Natural killer cell treated with Interleukin-12 subunit alpha and Interleukin-12 subunit beta and Interleukin-15 and Interleukin-18, amount 100 ng/mL, for 72 hours (primary cell): ENCODE measurements around the gene DCX. TPM values are rescaled to one million over a fixed set of nuclear protein-coding genes. Genes with fewer than 3 reads are reported as not detected.
"Not testable (repeated sequence)": the region's sequence is repeated elsewhere in the genome, so short reads cannot be mapped to it uniquely, and the experiment has no call there.

Source experiments
- ATAC-seq, 2 donors: fragments of 150-1000 bp; cut with Tn5 transposase in 1 of 2; sonication (Bioruptor Pico), chemical (Tn5 transposase) in 1 of 2; 2 replicates each; pipeline ENCODE4 v1.10.0; 2021
- DNase-seq: peaks from one replicate; pipeline ENCODE4 v3.0.0; 2022; ENCODE audit warnings: low spot score
- H3K27ac Mint-ChIP-seq, 2 donors: 1 replicate in 1 of 2; 2 replicates in 1 of 2; pipeline ENCODE4 v1.8.0; 2022; ENCODE audit warnings: mixed read lengths in 2 of 2, mild to moderate bottlenecking in 1 of 2, moderate library complexity in 1 of 2
- H3K27me3 Mint-ChIP-seq, 2 donors: 1 replicate in 1 of 2; 2 replicates in 1 of 2; pipeline ENCODE4 v1.8.0; 2022; ENCODE audit warnings: mixed read lengths in 2 of 2
- H3K36me3 Mint-ChIP-seq: one replicate; pipeline ENCODE4 v1.8.0; 2022; ENCODE audit warnings: mixed read lengths
- H3K4me1 Mint-ChIP-seq, 2 donors: 1 replicate in 1 of 2; 2 replicates in 1 of 2; pipeline ENCODE4 v1.8.0; 2022; ENCODE audit warnings: low read depth in 2 of 2, mixed read lengths in 2 of 2, mild to moderate bottlenecking in 1 of 2
- H3K4me3 Mint-ChIP-seq: one replicate; pipeline ENCODE4 v1.8.0; 2022; ENCODE audit warnings: mixed read lengths
- H3K9me3 Mint-ChIP-seq: 2 replicates; pipeline ENCODE4 v1.8.0; 2022; ENCODE audit warnings: mixed read lengths
- total RNA-seq, 2 donors: library from RNA; stranded (reverse); gene quantifications; one replicate each; pipeline ENCODE4 v1.2.3, GENCODE V29; 2022

The DCX gene
- total RNA-seq, 2 donors from 2014 or later, result not detected

DNA sequence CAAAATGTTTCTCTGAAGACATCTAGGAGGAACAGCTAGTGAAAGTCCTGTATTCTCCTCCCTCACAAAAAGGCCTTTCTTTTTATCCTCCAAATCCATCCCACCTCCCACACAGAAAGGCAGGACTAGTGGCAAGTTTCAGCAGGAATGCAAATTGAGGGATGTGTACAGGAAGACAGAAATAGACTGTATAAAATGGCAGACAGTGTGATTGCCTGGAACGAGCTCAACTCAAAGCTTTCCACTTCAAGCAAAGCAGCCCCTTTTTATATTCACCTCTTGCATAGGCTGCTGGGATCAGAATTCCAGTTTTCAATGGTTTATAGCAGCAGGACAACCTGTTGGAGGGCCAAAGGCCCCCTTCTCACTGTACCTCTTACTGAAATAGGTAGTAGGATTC, 57.5 kb downstream of the DCX start:
- Mint-ChIP-seq H3K27ac (no peak overlapping the region), H3K27me3 (peaks cover 0 to 9% of the 10 kb centered on the region in 2 donors), H3K36me3 (no peaks in the 10 kb centered on the region), H3K4me3 (no peak overlapping the region), H3K9me3 (no peaks in the 10 kb centered on the region), H3K4me1 (no peaks in the 10 kb centered on the region)
- ATAC-seq (no peak), DNase-seq (no peak)

DNA sequence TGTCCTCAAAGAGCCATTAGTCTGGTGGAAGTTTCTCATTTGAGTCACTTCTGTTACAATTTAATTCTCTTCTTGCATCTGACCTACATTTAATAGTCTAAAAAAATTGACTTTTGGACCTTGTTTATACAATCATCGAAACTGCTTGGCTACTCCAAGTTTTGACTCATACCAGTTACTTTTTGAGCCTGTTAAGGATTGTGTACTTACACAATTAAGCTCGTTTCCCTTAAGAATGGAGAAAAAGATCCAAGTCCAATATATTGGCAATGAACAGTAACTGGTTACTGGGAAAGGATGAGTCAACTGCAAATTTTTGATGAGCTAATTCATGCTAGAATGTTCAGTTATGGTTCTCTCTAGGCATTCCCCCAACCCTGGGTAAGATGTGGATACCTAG, 58.2 kb downstream of the DCX start:
- H3K4me3 Mint-ChIP-seq, result no peak overlapping the region
- DNase-seq (no peak), ATAC-seq (no peak)
- H3K27me3 Mint-ChIP-seq, result peaks cover 0 to 11% of the 10 kb centered on the region in 2 donors
- H3K27ac Mint-ChIP-seq, result no peak overlapping the region
- H3K36me3 Mint-ChIP-seq, result no peaks in the 10 kb centered on the region
- no peaks in the 10 kb centered on the region for H3K4me1 Mint-ChIP-seq
- no peaks in the 10 kb centered on the region for H3K9me3 Mint-ChIP-seq

DNA sequence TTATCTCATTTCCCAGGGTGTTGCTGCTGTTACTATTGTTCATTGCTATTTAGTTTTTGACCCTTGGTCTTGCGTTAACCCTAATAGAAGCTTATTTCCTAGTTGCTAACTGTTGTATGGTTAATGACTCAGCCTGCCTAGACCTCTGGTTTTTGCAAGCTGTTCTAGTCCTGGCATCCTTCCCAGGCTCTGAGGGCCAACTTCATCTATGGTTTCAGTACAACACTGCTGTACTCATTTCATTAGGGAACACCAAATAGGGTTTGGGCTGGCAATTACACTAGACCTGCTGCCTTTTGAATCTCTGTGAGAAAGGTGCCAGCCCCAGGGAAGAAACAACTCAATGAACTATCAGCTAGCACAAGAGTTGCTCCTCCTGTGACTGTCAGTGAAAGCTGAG, 59.6 kb downstream of the DCX start:
- Mint-ChIP-seq H3K36me3 (no peaks in the 10 kb centered on the region), H3K27ac (no peak overlapping the region), H3K4me3 (no peak overlapping the region), H3K27me3 (peaks cover 0 to 14% of the 10 kb centered on the region in 2 donors), H3K4me1 (no peaks in the 10 kb centered on the region), H3K9me3 (no peaks in the 10 kb centered on the region)
- DNase-seq, result no peak
- ATAC-seq, result no peak

DNA sequence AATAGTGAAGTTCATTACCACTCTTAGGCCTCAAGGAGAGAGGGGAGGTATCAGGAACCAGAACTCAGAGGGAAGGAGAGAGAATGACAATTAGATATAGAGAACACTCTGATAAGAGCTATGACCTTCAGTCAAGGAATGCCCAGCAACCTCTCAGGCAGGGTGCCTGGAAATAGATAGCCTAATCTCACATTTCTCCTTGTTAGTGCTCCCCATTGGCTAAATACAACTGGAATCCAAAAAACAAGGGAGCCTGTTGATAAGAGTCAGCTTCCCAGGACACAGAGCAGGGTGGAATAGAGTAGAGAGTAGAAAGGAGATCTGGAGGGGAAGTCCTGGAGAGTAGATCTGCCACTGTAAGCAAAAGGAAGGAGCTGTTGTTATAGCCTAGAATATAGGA, 62.1 kb downstream of the DCX start:
- Mint-ChIP-seq H3K27ac (no peak overlapping the region), H3K36me3 (no peaks in the 10 kb centered on the region), H3K4me3 (no peak overlapping the region), H3K9me3 (no peaks in the 10 kb centered on the region), H3K27me3 (peaks cover 0 to 19% of the 10 kb centered on the region in 2 donors), H3K4me1 (no peaks in the 10 kb centered on the region)
- DNase-seq, result no peak
- ATAC-seq, result no peak

DNA sequence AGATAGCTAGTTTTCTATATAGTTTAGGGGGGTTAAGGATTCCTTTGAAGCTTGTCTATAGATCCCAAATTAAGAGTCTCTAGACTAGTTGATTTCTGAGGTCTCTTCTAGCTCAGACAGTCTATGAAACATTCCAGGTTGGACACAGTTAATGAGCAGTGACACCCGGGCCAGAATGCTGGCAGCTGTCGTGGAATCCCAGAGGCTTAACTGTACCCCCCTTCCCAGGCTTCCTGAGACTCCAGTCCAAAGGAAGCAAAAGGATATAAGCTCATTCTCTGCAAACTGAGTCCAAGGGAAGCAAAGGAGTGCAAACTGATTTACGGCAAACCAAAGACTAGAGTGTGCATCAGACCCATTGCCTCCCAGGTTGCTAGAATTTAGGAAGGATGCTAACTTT, 62.9 kb downstream of the DCX start:
- Mint-ChIP-seq H3K36me3 (no peaks in the 10 kb centered on the region), H3K4me1 (no peaks in the 10 kb centered on the region), H3K27ac (no peak overlapping the region), H3K4me3 (no peak overlapping the region), H3K9me3 (no peaks in the 10 kb centered on the region), H3K27me3 (peaks cover 0 to 19% of the 10 kb centered on the region in 2 donors)
- DNase-seq (no peak), ATAC-seq (no peak)

DNA sequence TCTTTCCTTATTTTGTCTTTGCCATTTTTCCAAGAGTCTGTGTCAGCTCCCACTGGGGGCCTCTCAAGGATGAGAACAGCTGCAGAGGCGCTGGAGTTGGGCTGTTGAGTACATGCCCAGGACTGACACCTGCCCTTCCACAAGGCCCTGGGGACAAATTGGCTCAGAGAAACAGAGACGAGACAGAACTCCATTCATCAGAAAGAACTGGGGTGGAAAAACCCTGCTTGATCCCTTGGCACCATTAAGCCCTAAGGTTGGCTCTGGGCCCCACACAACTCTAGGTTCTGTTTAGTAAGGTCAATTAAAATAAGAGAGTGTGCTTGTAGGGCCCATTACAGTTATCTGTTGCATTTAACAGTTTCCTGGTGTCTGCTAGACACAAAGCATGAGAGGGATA, 63.6 kb downstream of the DCX start:
- H3K27ac Mint-ChIP-seq, result no peak overlapping the region
- H3K9me3 Mint-ChIP-seq, result no peaks in the 10 kb centered on the region
- peaks cover 0 to 19% of the 10 kb centered on the region in 2 donors for H3K27me3 Mint-ChIP-seq
- ATAC-seq (no peak), DNase-seq (no peak)
- H3K4me1 Mint-ChIP-seq, result no peaks in the 10 kb centered on the region
- no peaks in the 10 kb centered on the region for H3K36me3 Mint-ChIP-seq
- no peak overlapping the region for H3K4me3 Mint-ChIP-seq

DNA sequence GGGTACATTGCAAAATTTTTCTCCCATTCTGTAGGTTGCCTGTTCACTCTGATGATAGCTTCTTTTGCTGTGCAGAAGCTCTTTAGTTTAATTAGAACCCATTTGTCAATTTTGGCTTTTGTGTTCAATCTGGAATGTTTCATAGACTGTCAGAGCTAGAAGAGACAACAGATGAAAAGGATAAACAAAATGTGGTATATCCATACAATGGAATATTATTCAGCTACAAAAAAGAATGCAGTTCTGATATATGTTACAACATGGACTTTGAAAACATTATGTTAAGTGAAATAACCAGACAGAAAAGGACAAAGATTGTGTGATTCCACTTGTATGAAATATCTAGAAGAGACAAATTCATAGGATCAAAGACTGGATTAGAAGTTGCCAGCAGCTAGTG, 65.8 kb downstream of the DCX start:
- not testable (repeated sequence) for ATAC-seq, H3K27ac Mint-ChIP-seq
- peaks cover 0 to 14% of the 10 kb centered on the region in 2 donors for H3K27me3 Mint-ChIP-seq

DNA sequence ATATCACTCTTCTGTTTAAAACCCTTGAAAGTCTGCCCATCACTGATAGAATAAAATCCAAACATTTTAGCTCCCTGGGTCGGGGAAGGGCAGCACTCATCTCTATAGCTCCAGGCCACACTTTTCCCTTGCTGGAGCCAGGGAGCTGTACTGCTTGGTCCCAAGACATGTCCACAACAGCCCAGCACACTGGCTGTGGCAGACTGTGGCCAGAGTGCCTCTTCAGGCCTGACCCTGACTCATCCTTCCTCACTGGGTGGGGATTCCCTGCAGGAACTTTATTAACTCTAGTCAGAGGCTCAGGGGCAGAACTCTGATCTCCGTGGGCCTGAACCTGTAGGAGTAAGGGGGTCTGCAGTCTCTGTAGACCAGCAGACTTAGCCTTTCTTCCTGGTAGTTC, 71.9 kb downstream of the DCX start:
- H3K36me3 Mint-ChIP-seq, result no peaks in the 10 kb centered on the region
- no peak for ATAC-seq
- no peak for DNase-seq

More for the DNA sequence above, 65.8 kb downstream of the DCX start:
- not testable (repeated sequence) for H3K4me3 Mint-ChIP-seq, DNase-seq, H3K9me3 Mint-ChIP-seq, H3K36me3 Mint-ChIP-seq, H3K4me1 Mint-ChIP-seq

DNA sequence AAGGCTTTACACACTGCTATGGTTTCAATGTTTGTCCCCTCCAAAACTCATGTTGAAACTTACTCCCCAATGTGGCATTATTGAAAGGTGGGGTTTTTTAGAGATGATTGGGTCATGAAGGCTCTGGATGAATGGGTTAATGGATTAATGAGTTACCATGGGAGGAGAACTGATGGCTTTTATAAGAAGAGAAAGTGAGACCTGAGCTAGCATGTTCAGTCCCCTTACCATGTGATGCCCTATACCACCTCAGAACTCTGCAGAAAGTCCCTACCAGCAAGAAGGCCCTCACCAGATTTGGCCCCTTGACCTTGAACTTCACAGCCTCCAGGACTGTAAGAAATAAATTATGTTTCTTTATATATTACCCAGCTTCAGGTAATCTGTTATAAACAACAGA, 72.8 kb downstream of the DCX start:
- no peak for ATAC-seq
- H3K27me3 Mint-ChIP-seq, result peaks cover 0 to 4% of the 10 kb centered on the region in 2 donors

More for the DNA sequence above, 71.9 kb downstream of the DCX start:
- Mint-ChIP-seq H3K9me3 (no peaks in the 10 kb centered on the region), H3K27me3 (peaks cover 0 to 4% of the 10 kb centered on the region in 2 donors), H3K4me1 (no peaks in the 10 kb centered on the region), H3K4me3 (no peak overlapping the region), H3K27ac (no peak overlapping the region)

DNA sequence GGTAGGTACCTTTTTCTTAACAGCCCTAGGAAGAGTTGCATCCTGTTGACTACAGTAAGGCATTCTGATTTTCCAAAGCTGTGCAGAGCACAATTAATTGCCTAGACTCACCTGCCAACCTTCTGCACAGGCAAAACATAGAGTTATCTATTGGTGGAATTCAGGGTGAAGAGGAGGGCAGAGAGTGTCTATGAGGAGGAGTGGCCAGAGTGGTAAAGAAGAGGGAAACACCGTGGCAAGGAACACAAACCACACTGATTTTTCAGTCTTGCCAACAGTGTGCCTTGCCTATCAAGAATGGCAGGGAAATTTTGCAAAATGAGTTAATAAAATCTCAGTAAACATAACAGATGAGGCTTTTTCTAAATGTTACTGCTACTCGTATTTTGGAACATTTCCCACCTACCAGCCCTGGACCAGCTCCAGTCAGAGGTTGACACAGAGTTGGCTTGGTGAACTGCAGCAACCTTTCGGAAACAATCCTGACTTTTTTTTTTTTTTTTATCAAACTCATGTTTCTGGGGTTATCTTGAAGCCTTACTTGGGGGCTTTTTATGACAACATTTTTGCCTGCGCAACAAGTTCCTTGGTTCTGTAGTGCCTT, 73.8 kb downstream of the DCX start:
- Mint-ChIP-seq H3K27me3 (peaks cover 0 to 4% of the 10 kb centered on the region in 2 donors), H3K27ac (no peak overlapping the region), H3K9me3 (no peaks in the 10 kb centered on the region), H3K36me3 (no peaks in the 10 kb centered on the region), H3K4me1 (no peaks in the 10 kb centered on the region), H3K4me3 (no peak overlapping the region)
- ATAC-seq, result no peak
- no peak for DNase-seq

More for the DNA sequence above, 72.8 kb downstream of the DCX start:
- no peaks in the 10 kb centered on the region for H3K36me3 Mint-ChIP-seq
- no peak overlapping the region for H3K27ac Mint-ChIP-seq
- DNase-seq, result no peak
- no peak overlapping the region for H3K4me3 Mint-ChIP-seq
- H3K9me3 Mint-ChIP-seq, result no peaks in the 10 kb centered on the region
- no peaks in the 10 kb centered on the region for H3K4me1 Mint-ChIP-seq

DNA sequence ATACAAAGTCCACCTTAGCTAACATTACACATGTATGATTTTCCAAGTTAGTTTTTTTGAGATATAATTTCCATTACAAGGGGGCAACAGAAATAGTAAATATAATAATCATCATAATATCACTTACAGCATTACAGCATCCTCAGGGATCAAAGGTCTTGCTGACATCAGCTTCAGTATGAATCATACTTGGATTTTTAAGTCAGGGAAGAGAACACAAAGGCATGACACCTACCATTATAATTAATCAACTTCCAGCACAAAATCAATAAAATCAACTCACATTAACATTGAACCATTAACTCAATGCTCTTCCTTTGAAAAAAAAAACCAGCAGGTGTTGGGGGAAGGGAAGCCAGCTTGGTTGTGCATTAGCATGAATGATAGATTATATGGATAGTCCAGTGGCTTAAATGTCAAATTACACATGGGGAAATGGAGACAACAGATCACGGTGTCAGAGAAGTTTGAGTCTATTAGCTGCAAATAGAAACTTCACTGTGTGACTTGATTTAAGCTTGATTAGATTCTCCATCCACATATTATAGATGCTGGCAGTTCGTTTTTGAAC, 74.8 kb downstream of the DCX start:
- DNase-seq, result no peak
- Mint-ChIP-seq H3K4me1 (no peaks in the 10 kb centered on the region), H3K27me3 (peaks cover 0 to 6% of the 10 kb centered on the region in 2 donors), H3K4me3 (no peak overlapping the region), H3K9me3 (no peaks in the 10 kb centered on the region), H3K36me3 (no peaks in the 10 kb centered on the region), H3K27ac (no peak overlapping the region)
- ATAC-seq, result no peak

DNA sequence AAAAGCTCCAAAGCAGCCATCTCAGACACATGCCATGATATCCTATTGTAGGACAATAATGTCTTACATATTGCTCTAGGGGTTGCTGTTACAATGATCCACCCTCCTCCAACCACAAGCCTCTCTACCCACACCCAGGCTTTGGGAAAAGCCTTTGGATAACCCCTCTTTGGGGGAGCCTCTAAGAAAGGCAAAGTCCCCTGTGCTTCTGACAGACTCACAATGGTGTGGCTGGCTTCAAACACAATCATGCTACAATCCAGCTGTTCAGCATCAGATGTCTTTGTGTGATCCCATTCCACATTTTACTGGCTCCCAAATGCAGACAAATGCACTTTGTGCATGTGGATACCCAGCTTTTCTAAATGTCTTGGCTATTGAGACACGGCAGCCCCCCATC, 75.9 kb downstream of the DCX start:
- DNase-seq (no peak), ATAC-seq (no peak)
- no peaks in the 10 kb centered on the region for H3K36me3 Mint-ChIP-seq
- H3K27me3 Mint-ChIP-seq, result peaks cover 0 to 6% of the 10 kb centered on the region in 2 donors
- no peak overlapping the region for H3K27ac Mint-ChIP-seq
- H3K4me3 Mint-ChIP-seq, result no peak overlapping the region
- no peaks in the 10 kb centered on the region for H3K9me3 Mint-ChIP-seq
- H3K4me1 Mint-ChIP-seq, result no peaks in the 10 kb centered on the region

DNA sequence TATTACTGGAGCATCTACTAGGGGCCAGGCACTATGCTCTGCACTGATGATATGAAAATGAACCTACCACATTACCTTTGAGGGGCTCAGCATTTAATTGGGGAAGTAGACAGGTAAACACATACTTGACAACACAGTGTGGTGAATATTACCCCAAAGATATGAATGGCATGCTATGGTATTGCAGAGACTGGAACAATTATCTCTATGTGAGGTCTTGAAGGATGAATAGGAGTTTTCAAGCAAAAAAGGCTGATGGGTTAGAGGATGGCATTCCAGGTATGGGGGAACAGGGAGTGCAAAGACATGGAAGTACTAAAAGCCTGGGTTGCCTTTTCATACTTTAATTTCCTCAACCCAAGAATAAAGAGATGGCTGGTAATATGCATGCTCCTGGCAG, 82.6 kb downstream of the DCX start:
- H3K4me3 Mint-ChIP-seq, result no peak overlapping the region
- H3K27me3 Mint-ChIP-seq, result peaks cover 0 to 5% of the 10 kb centered on the region in 2 donors
- ATAC-seq (no peak), DNase-seq (no peak)
- H3K4me1 Mint-ChIP-seq, result no peaks in the 10 kb centered on the region
- no peak overlapping the region for H3K27ac Mint-ChIP-seq
- H3K36me3 Mint-ChIP-seq, result no peaks in the 10 kb centered on the region
- H3K9me3 Mint-ChIP-seq, result no peaks in the 10 kb centered on the region

DNA sequence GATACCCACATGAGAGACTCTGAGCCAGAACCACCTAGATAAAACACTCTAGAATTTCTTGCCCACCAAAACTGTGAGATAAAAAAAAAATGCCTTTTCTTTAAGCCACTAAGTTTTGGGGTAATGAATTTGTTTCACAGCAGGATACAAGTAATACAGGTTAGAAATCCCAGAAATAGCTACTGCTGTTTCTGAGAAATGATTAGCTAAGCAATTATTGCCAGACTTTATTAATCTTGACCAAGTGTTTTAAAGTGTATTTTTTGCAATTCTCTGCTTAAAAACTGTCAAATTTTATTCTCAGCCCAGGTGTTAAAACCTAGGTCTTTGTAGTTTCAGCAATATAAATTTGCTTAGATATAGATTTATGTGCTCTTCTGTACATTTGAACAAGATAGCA, 83.1 kb downstream of the DCX start:
- Mint-ChIP-seq H3K27ac (no peak overlapping the region), H3K4me1 (no peaks in the 10 kb centered on the region), H3K27me3 (peaks cover 0 to 5% of the 10 kb centered on the region in 2 donors), H3K36me3 (no peaks in the 10 kb centered on the region), H3K4me3 (no peak overlapping the region), H3K9me3 (no peaks in the 10 kb centered on the region)
- no peak for ATAC-seq
- DNase-seq, result no peak
